AG09319 (cell line): ENCODE results near the gene NRP1.

Experiments used
- DNase-seq: peaks from one replicate; pipeline ENCODE4 v3.0.0-alpha.2; 2010; ENCODE audit warnings: low read depth; ENCODE audit errors: extremely low read depth
- TF ChIP-seq, protein P1 (sequence below): IDR thresholded peaks from 2 replicates; pipeline ENCODE4 v1.5.1; 2011; ENCODE audit warnings: low read depth, mild to moderate bottlenecking, inconsistent platforms, low read length, moderate library complexity

The NRP1 gene

DNA sequence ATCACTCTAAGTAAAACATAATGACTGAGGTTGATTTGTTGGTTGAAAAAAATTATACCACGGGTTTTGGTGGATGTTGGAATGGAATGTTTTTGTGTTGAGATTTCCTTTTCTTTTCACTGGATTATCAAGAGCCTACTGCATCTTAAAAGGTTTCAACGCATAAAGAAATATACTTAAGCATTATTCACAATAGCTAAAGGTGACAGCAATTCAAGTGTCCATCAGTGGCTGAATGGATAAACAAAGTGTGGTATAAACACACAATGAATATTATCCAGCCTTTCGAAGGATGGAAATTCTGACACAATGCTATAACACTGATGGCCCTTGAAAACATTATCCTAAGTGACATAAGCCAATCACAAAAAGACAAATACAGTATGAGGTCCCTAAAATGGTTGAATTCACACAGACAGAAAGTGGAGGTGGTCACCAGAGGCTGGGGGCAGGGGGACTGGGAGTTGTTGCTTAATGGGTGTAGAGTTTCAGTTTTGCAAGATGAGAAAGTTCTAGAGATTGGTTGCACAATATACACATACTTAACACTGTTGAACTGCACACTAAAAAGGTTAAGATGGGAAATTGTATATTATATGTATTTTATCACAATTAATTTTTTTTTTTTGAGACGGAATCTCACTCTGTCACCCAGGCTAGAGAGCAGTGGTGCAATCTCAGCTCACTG is 122.3 kb downstream of the NRP1 start:
- TF ChIP-seq, protein P1, sequence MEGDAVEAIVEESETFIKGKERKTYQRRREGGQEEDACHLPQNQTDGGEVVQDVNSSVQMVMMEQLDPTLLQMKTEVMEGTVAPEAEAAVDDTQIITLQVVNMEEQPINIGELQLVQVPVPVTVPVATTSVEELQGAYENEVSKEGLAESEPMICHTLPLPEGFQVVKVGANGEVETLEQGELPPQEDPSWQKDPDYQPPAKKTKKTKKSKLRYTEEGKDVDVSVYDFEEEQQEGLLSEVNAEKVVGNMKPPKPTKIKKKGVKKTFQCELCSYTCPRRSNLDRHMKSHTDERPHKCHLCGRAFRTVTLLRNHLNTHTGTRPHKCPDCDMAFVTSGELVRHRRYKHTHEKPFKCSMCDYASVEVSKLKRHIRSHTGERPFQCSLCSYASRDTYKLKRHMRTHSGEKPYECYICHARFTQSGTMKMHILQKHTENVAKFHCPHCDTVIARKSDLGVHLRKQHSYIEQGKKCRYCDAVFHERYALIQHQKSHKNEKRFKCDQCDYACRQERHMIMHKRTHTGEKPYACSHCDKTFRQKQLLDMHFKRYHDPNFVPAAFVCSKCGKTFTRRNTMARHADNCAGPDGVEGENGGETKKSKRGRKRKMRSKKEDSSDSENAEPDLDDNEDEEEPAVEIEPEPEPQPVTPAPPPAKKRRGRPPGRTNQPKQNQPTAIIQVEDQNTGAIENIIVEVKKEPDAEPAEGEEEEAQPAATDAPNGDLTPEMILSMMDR: no peak
- DNase-seq: no peak

DNA sequence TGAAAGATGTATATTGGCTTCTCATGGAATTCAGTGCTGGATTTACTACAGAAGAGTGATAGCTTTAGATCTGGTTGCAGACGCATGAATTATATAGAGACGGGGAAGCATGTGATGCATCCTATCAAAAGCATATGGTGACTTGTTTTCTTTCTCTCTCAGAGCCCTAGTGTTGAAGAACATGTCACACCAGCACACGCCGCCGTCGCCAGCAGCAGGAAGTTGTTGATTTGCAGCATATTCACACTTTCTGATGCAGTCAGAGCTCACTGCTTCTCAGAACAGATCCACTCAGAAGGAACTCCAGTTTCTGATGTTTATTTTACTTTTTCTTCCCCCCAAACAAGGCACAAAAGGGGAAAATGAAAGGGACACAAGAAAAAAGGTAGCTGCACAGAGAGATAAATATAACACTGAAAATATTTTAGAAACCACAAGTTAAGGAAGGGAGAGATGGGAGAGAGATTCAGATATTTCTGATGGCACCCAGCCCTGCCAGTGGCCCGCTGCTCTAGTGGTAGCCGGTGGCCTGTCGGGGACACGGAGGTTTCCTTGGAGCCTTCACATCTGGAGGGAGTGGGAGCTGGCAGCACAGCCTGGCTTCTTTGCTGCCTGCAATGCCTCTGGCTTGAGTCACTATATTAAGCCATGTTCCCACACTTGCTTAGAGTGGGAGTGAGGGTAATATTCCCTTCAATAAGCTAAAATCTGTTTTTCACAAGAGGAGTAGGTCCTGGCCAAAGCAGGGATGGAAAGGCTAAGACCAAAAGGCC is 123.2 kb downstream of the NRP1 start:
- TF ChIP-seq, protein P1: no peak
- DNase-seq: peak; percentile 71

DNA sequence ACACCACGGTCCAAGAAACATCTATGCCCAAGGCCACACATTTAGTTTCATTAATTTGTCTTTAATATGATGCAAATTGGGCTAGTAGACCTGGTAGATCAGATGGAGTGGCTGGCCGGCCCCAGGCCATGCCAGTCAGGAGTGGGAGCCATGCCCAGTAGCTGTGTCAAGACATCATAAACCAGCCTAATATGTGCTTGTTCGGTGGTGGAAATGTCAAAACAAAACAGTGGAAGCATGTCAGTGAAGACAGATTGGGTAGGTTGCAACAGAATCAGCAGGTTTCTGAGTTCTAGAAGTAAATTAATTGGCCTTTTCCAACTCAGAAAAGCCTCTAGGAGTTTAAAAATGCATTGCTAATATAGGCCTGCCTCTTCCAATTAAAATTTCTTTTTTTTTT is 124.7 kb downstream of the NRP1 start:
- TF ChIP-seq, protein P1: no peak
- DNase-seq: no peak

DNA sequence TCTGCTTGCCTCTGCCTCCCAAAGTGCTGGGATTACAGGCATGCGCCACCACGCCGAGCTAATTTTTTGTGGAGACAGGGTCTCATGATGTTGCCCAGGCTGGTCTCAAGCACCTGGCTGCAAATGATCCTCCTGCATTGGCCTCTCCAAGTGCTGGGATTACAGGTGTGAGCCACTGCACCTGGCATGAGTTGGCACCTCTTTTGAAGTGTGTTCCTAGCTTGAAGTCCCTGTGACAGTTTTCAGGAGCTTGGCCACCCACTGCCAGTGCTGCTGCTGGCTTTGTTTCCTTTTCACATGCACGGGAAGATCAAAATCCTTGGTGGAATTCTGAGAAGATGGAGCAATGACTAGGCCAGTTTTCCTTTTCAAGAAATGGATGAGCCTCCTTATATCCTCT is 126.3 kb downstream of the NRP1 start:
- TF ChIP-seq, protein P1: no peak

DNA sequence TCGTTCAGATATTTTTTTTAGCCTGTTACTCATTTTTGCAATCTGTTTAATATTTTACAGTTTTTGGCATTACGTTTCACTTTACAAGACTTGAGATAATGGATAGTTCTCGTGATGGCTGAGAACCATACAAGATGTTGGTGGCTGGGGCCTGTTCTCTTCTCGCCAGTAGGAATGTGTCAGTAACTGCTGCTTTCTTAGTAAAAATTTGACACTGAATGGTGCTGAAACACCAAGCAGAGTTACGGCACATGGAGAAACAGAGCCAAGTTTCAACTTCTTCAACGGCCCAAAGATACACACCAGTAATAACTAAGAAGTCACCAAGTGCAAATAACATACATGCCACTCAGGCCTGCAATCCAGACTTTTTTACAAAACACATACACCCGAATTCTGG is 130.4 kb downstream of the NRP1 start:
- TF ChIP-seq, protein P1: no peak
- DNase-seq: no peak

More for the DNA sequence above, 126.3 kb downstream of the NRP1 start:
- DNase-seq: no peak

DNA sequence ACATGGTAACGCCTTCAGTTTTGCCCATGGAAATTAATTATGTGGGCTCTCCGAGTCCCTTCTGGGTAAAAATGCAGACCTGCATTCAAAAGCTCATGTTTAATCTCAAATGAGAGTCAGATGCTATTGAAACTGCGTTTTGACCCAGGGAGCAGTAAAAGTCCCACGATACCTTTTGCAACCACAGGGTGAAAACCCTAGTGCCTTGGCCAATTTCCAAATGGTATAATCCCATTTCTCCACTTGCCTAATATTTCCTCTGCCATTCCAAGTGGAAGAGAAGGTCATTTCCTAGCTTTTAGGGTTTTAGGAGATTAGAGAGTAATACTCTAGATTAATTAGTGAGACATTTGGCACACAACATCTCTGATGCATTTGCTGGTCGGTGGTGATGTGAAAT is 132.5 kb downstream of the NRP1 start:
- TF ChIP-seq, protein P1: no peak
- DNase-seq: no peak

DNA sequence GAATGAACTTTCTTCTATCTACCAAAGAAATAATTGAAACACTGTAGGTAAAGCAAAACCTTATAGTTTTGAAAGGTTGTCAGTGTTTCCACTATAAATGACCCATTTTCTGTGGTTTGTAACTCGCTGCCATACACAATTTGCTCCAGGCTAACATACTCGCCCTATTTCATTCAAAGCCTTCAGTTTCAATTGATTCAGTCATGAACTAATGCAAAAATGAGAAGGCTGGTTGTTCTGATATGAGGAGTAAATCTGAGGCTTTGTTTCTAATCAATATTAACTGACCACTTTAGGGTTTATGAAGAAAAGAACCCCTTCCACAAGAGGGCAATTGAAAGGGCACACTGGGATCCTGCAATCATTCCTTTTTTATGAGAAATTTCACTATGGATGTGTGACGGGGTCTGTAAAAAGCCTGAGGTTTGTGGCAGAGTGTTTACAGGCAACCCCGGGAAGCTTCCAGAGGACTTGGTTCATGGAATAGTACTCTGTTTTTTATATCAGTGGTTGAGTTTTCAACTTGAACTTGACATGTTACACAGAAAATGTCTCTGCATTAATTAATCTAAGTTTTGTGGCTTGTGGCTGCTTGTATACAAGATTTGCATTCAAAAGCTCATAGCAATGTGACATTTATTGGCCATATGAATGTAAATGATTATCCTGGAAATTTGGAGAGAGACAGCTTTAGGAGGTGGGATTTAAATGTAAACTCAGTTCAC is 133.2 kb downstream of the NRP1 start:
- DNase-seq: no peak
- TF ChIP-seq, protein P1: no peak
